Body of pancreas (tissue), 4 donors: ENCODE results near the gene PRKAA2.

Experiments
- POLR2A ChIP-seq, 3 donors: fragments of 450-650 bp; IDR thresholded peaks; one replicate each; pipeline ENCODE4 v1.6.1; 2016; ENCODE audit warnings: antibody characterized with exemption in 3 of 3, mild to moderate bottlenecking in 2 of 3
- TF ChIP-seq, protein P1 (sequence below), 7 experiments: fragments of 450-650 bp in 4 of 7; fragments of 200-600 bp in 3 of 7; sonication (generic) in 3 of 7; IDR thresholded peaks; one replicate each; pipeline ENCODE4 v1.5.1; 2016 to 2019; ENCODE audit warnings: antibody characterized with exemption in 7 of 7

DNA sequence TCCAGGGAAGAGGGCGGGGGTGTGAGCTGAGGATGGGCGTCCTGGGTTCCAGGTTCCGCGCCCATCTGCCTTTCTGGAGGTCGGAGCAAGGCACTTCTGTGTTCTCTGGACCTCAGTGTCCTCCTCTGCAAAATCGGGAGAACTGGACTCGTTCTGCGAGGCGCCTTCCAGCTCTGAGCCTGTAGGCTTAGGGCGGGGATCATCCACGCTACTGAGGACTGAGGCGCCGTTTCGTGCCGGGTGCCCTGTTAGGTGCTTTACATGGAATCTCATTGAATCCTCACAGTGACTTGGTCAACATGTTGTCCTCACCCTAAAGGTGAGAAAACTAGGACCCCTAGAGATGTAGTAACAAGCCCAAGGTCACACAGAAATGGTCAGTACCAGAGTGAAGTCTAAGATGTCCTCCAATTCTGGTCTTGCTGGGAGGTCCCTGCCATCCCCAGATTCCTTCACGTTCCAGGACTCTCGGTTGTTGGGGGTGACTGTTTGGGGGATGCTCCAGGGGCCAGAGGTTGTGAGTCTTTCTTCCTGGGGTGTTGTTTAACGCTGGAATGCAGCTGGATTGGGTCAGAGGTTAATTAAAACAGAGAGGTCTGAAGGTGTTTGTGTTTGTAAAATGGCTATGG lies 677 bp downstream of the PRKAA2 start:
- TF ChIP-seq, protein P1, sequence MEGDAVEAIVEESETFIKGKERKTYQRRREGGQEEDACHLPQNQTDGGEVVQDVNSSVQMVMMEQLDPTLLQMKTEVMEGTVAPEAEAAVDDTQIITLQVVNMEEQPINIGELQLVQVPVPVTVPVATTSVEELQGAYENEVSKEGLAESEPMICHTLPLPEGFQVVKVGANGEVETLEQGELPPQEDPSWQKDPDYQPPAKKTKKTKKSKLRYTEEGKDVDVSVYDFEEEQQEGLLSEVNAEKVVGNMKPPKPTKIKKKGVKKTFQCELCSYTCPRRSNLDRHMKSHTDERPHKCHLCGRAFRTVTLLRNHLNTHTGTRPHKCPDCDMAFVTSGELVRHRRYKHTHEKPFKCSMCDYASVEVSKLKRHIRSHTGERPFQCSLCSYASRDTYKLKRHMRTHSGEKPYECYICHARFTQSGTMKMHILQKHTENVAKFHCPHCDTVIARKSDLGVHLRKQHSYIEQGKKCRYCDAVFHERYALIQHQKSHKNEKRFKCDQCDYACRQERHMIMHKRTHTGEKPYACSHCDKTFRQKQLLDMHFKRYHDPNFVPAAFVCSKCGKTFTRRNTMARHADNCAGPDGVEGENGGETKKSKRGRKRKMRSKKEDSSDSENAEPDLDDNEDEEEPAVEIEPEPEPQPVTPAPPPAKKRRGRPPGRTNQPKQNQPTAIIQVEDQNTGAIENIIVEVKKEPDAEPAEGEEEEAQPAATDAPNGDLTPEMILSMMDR (IDR thresholded peaks at IDR 0.05) = no peak
- TF ChIP-seq POLR2A (IDR thresholded peaks at IDR 0.05) = no peak
